AG04449 (cell line): ENCODE data around the gene GPR101.

Experiments used
- CTCF ChIA-PET: fragments of 350-600 bp; formaldehyde crosslinking; extraction: SDS; loops from one replicate; lab custom pipeline; 2021; ENCODE audit warnings: antibody characterized with exemption; lab: Yijun Ruan, JAX
- POLR2A ChIA-PET: fragments of 400-600, 350-600 bp; formaldehyde crosslinking; extraction: SDS; loops from one replicate; lab custom pipeline; 2020; ENCODE audit warnings: antibody characterized with exemption, inconsistent platforms; lab: Yijun Ruan, JAX
- DNase-seq: peaks from one replicate; pipeline ENCODE4 v3.0.0-alpha.2; 2010; ENCODE audit warnings: low read depth, low spot score
- H3K4me3 ChIP-seq: 2 replicates; pipeline ENCODE4 v1.5.1; 2011; ENCODE audit warnings: low read depth, mild to moderate bottlenecking, control low read depth, low read length
- TF ChIP-seq, protein P1 (sequence below): IDR thresholded peaks from one replicate; pipeline ENCODE4 v1.5.1; 2011; ENCODE audit warnings: mild to moderate bottlenecking, moderate library complexity, low read length, control low read depth, inconsistent platforms; ENCODE audit not compliant: insufficient read depth; ENCODE audit errors: missing control alignments

GPR101 gene

DNA sequence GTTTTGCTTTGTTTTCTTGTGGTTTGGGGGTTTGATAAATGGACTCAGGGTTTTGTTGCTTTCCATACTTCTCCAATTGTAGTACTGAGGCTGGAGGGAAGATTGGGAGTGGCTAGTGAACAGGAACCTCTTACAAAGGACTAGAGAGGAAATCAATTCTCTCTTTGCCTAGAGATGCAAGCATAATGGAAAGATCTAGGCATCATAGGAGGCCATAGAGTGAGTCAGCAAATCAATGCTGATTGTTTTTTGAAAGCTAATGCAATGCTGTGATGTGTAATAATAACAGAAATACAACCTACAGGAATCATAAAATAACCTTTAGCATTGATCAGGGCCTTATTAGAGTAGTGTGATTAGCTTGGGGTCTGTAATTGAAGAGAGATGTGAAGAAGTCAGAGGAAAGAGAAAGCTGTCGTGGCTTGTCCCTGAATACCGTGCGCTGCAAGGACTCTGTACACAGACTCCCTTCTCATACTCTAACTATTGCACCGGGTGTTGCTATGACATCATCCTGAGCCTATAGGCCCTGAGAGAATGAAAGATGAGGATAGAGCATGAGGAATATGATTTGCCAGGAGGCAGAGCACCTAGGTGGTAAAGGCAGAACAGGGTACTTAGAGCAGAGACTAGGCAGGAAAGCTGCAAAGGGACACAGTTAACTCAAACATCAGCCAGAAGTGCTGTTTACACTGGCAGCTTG, 29.3 kb upstream of the GPR101 start:
- ChIA-PET CTCF (interaction anchor here (2.1 kb wide), 1 partner anchor 10 kb away, joined by 4 read pairs; no protein-coding TSS in a partner anchor), POLR2A (no interaction called here)
- no peak overlapping the region for H3K4me3 ChIP-seq
- no peak for DNase-seq
- TF ChIP-seq, protein P1, sequence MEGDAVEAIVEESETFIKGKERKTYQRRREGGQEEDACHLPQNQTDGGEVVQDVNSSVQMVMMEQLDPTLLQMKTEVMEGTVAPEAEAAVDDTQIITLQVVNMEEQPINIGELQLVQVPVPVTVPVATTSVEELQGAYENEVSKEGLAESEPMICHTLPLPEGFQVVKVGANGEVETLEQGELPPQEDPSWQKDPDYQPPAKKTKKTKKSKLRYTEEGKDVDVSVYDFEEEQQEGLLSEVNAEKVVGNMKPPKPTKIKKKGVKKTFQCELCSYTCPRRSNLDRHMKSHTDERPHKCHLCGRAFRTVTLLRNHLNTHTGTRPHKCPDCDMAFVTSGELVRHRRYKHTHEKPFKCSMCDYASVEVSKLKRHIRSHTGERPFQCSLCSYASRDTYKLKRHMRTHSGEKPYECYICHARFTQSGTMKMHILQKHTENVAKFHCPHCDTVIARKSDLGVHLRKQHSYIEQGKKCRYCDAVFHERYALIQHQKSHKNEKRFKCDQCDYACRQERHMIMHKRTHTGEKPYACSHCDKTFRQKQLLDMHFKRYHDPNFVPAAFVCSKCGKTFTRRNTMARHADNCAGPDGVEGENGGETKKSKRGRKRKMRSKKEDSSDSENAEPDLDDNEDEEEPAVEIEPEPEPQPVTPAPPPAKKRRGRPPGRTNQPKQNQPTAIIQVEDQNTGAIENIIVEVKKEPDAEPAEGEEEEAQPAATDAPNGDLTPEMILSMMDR, result no peak

DNA sequence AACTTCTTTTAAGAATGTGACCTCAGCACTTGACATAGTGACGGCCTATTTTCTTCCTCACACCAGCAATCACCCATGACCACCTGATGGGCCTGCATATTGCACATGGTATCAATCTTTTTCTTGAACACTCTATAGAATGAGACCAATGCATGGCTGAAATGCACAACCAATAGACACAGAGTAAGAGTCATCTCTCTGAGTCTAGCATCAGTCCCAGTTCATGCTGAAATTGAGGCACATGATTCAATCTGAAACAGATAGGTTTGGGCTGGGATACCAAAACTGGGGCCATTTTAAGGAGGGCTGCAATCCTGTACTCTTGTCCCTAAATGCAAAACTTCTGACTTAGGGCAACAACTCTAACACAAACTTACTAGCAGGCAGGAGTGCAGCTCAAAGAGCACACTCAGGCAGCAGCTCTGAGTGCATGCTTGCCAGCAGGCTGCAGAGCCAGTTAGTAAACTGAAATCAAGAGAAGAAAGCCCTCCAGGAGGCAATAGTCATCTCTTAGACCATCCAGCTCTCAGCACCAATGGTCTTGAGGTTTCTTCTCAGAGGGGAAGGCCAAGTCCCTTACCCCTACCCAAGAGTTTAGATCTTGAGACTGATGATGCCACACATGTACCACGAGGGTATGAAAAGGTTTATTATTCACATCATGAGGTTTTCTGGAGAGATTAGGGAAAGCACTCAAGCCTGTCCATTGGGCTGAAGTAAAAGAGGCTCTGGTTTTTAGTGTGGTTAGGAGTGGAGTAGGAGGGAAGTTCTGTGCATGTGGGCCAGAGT, 24.7 kb upstream of the GPR101 start:
- no peak overlapping the region for H3K4me3 ChIP-seq
- TF ChIP-seq, protein P1, result no peak
- POLR2A ChIA-PET, result no interaction called here
- no peak for DNase-seq
- CTCF ChIA-PET, result no interaction called here

DNA sequence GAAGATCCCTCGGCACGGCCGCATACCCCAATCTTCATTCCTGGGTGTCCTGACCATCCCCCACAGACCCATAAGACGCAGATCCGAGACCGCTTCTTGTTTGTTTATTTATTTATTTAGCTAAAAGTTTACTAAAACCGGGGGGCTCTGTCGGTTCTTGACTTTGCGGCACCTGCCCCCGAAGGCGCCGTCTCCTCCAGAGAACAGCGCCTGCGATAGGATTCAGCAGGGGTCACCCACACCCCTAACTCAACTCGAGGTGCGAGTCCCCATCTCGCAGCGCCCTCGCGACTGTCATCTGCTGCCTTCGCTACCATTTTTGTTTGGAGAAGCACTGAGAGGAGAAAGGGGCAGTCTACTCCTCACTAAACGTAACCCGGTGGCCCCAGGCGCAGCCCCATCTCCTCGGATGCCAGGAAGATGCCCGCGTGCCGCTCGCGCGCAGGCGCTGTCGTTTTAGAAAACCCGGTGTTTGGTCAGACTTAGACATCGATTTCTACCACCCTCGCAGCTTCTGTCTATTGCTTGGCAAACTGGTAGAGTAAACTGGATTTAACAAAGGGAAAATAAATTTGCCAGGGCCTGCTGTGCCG, 18.9 kb upstream of the GPR101 start:
- ChIA-PET CTCF (interaction anchor here (0.8 to 2.5 kb wide), 8 partner anchors 10 to 140 kb away, joined by 3 to 11 read pairs (median 4); no protein-coding TSS in a partner anchor), POLR2A (no interaction called here)
- TF ChIP-seq, protein P1, result no peak
- no peak for DNase-seq
- H3K4me3 ChIP-seq, result peak overlapping the region; percentile 47

DNA sequence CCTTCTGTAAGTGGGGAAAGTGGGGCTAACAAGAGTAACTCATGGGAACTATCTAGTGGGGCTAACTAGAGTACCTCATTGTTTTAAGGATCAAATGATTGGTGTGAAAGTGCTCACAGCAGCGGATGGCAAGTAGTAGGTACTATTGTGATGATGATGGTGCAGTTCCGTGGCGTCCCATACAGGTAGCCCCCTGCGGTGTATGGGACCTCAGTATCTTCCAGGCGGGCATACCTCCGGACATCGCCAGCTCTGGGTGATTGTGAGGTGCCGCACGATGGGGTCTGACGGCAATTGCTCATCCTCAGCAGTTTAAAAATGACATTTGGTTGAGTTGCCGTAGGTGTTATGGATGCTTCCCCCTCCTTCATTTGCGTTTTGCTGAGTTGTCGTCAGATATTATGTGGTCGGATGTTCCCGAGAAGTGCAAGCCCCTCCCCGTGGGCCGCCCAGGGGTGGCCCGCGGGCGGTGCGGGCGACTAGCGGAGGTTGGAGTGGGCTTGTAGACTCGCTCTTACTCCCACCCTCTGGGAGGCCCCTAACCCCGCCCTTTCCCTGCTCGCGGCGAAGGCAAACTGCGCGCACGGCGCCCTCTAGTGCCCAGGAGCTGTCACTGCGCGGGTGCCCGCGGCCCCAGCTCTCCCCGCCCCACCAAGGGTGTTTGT, 18.3 kb upstream of the GPR101 start:
- peak overlapping the region; percentile 47 for H3K4me3 ChIP-seq
- ChIA-PET POLR2A (no interaction called here), CTCF (interaction anchor here (0.8 to 2.5 kb wide), 10 partner anchors 10 to 140 kb away, joined by 3 to 11 read pairs (median 4); no protein-coding TSS in a partner anchor)
- TF ChIP-seq, protein P1, result peak; percentile 92
- DNase-seq, result no peak

DNA sequence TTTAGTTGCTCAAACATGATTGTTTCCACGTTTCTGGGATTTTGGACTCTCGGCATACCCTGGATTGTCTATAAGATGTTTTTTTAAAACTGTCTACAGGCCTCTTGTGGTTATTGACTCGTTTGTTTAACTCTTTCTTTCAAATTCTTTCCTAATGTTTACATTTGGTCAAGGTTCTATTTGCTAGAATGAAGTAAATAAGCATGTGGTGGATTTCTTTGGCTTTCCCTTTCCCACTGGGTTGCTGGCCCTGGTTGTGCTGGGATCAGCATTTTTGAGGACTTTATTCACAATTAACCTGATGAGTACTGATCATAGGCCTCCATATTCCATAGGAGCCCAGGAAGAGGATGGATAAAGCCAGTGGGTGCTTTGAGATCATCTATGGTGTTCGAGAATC, 11.1 kb upstream of the GPR101 start:
- POLR2A ChIA-PET, result no interaction called here
- no peak overlapping the region for H3K4me3 ChIP-seq
- DNase-seq, result no peak
- CTCF ChIA-PET, result no interaction called here
- TF ChIP-seq, protein P1, result no peak

DNA sequence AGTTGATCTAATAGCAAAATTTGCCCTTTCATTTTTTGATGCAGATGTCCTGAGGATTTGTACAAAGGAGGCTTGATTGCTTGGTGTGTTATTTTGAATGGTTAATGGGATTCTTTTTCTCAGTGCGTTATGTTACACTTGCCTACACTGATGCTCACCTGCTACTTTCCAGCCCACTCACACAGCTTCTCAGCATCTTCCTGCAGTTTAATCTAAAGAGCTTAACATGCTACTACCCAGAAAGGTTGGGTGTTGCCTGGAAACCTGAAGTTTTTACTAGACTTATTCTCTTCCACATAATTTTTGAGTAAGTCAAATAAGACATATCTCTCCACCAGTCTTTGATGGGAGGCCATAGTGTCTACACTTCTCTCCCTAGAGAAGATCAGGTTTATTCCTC, 9.9 kb upstream of the GPR101 start:
- ChIA-PET POLR2A (no interaction called here), CTCF (no interaction called here)
- TF ChIP-seq, protein P1, result no peak
- no peak overlapping the region for H3K4me3 ChIP-seq
- DNase-seq, result no peak
